PC-9 (cell line): Measurements from ENCODE around the gene BOC. TPM values are rescaled to one million over a fixed set of nuclear protein-coding genes. Genes with fewer than 3 reads are reported as not detected.

Experiments used
- BruUV-seq: library from RNA; stranded (reverse); fragments of 400-500 nt; replicated peaks from 2 replicates; lab custom pipeline; 2021; lab: Mats Ljungman, UMichigan
- CTCF ChIA-PET: fragments of 300-600 bp; sonication (Branson Sonifier 250); formaldehyde crosslinking; loops from one replicate; lab custom pipeline; 2022; ENCODE audit warnings: antibody characterized with exemption; lab: Charles Lee
- POLR2A ChIA-PET: fragments of 300-600 bp; sonication (Branson Sonifier 250); formaldehyde crosslinking; loops from one replicate; lab custom pipeline; 2022; ENCODE audit warnings: antibody characterized with exemption; ENCODE audit not compliant: unreplicated experiment; lab: Charles Lee
- DNase-seq, 2 experiments: peaks; one replicate each; pipeline versions ENCODE4 v3.0.0 to v3.0.0-alpha.2; 2015 to 2022; ENCODE audit warnings: mixed read lengths in 1 of 2
- H2AFZ ChIP-seq: fragments of 200-600 bp; sonication (generic); 2 replicates; pipeline ENCODE4 v1.8.1; 2017; ENCODE audit warnings: antibody characterized with exemption
- H3F3A ChIP-seq: fragments of 200-600 bp; sonication (generic); 2 replicates; pipeline ENCODE4 v1.8.1; 2017; ENCODE audit warnings: antibody characterized with exemption, mild to moderate bottlenecking, low read depth; ENCODE audit not compliant: insufficient read depth
- H3K27ac ChIP-seq: fragments of 200-600 bp; sonication (generic); 2 replicates; pipeline ENCODE4 v1.6.1; 2016; ENCODE audit warnings: mixed run types
- H3K27me3 ChIP-seq: fragments of 200-600 bp; sonication (generic); 2 replicates; pipeline ENCODE4 v1.6.1; 2016; ENCODE audit warnings: low read depth, mixed run types; ENCODE audit not compliant: insufficient read depth
- H3K36me3 ChIP-seq: fragments of 200-600 bp; sonication (generic); 2 replicates; pipeline ENCODE4 v1.6.1; 2016; ENCODE audit warnings: low read depth, mixed run types
- H3K4me1 ChIP-seq: fragments of 200-600 bp; sonication (generic); replicated peaks from 2 replicates; pipeline ENCODE4 v1.6.1; 2016; ENCODE audit warnings: mixed run types; ENCODE audit not compliant: insufficient read depth
- H3K4me2 ChIP-seq: fragments of 200-600 bp; sonication (generic); 2 replicates; pipeline ENCODE4 v1.6.1; 2017; ENCODE audit warnings: mixed run types
- H3K4me3 ChIP-seq: fragments of 200-600 bp; sonication (generic); 2 replicates; pipeline ENCODE4 v1.6.1; 2016; ENCODE audit warnings: mixed run types
- H3K79me2 ChIP-seq: fragments of 200-600 bp; sonication (generic); 2 replicates; pipeline ENCODE4 v1.6.1; 2017; ENCODE audit warnings: low read depth, mixed run types
- H3K9me2 ChIP-seq: fragments of 200-600 bp; sonication (generic); 2 replicates; pipeline ENCODE4 v1.8.1; 2017; ENCODE audit warnings: mild to moderate bottlenecking; ENCODE audit not compliant: insufficient read depth
- H3K9me3 ChIP-seq: fragments of 200-600 bp; sonication (generic); 2 replicates; pipeline ENCODE4 v1.8.1; 2016; ENCODE audit warnings: low read depth; ENCODE audit not compliant: insufficient read depth
- H4K20me1 ChIP-seq: fragments of 200-600 bp; sonication (generic); 2 replicates; pipeline ENCODE4 v1.8.1; 2017; ENCODE audit not compliant: insufficient read depth
- CTCF ChIP-seq: fragments of 200-600 bp; sonication (generic); conservative IDR thresholded peaks from 2 replicates; pipeline ENCODE4 v1.6.1; 2017; ENCODE audit warnings: mixed run types, antibody characterized with exemption, mild to moderate bottlenecking, moderate library complexity
- EZH2 ChIP-seq: fragments of 200-600 bp; sonication (generic); IDR thresholded peaks from 2 replicates; pipeline ENCODE4 v1.8.0; 2017; ENCODE audit warnings: antibody characterized with exemption, low read depth
- intact Hi-C: fragments of 100-400 bp; cut with micrococcal nuclease; formaldehyde crosslinking; loops from one replicate; pipeline ENCODE4 v1.10.0; 2022; ENCODE audit not compliant: unreplicated experiment
- total RNA-seq: library from RNA; stranded (reverse); gene quantifications from 2 replicates; pipeline ENCODE4 v1.2.3, GENCODE V29; 2021

Gene BOC
- total RNA-seq, 1 experiment from 2014 or later, result 3.0 TPM

- no peaks in the 10 kb centered on the region for H3K9me3 ChIP-seq
- BruUV-seq, result no TSS peak
- intact Hi-C loops, result no loop called here
- no peaks in the 10 kb centered on the region for H3K79me2 ChIP-seq
- H4K20me1 ChIP-seq, result no peaks in the 10 kb centered on the region
- no peak for DNase-seq
- H3K4me3 ChIP-seq, result no peak overlapping the region
- no peaks in the 10 kb centered on the region for H3K9me2 ChIP-seq
- H3K27ac ChIP-seq, result no peak overlapping the region
- no peak overlapping the region for H2AFZ ChIP-seq
- H3K4me2 ChIP-seq, result no peak overlapping the region
- no peaks in the 10 kb centered on the region for H3K36me3 ChIP-seq
- H3K4me1 ChIP-seq, result no peaks in the 10 kb centered on the region
- ChIA-PET POLR2A (no interaction called here), CTCF (no interaction called here)
- H3F3A ChIP-seq, result no peaks in the 10 kb centered on the region
- no peaks in the 10 kb centered on the region; the same call in 1 of the 2 replicates for H3K27me3 ChIP-seq
- no peak for TF ChIP-seq CTCF
- TF ChIP-seq EZH2, result no peak
Observed at GRCh38 chr3:113259196-113259595, 47.8 kb downstream of the BOC start.

- BruUV-seq, result no TSS peak
- Histone ChIP-seq H3K9me3 (no peaks in the 10 kb centered on the region), H3K9me2 (no peaks in the 10 kb centered on the region), H3K4me1 (no peaks in the 10 kb centered on the region), H3F3A (no peaks in the 10 kb centered on the region), H3K4me3 (no peak overlapping the region), H3K27ac (no peak overlapping the region), H3K36me3 (no peaks in the 10 kb centered on the region), H3K27me3 (no peaks in the 10 kb centered on the region; the same call in 1 of the 2 replicates), H4K20me1 (no peaks in the 10 kb centered on the region), H3K79me2 (no peaks in the 10 kb centered on the region), H2AFZ (no peak overlapping the region), H3K4me2 (no peak overlapping the region)
- POLR2A ChIA-PET, result no interaction called here
- TF ChIP-seq EZH2, result no peak
- no peak for TF ChIP-seq CTCF
- DNase-seq, result no peak
- intact Hi-C loops, result no loop called here
- CTCF ChIA-PET, result no interaction called here
Observed at GRCh38 chr3:113261063-113261625, 49.8 kb downstream of the BOC start.

GRCh38 chr3:113261626-113262303, 50.4 kb downstream of the BOC start:
- no TSS peak for BruUV-seq
- no peaks in the 10 kb centered on the region for H3K9me2 ChIP-seq
- H3K27ac ChIP-seq, result no peak overlapping the region
- no peaks in the 10 kb centered on the region for H3K79me2 ChIP-seq
- no peak overlapping the region for H3K4me2 ChIP-seq
- H3K4me1 ChIP-seq, result no peaks in the 10 kb centered on the region
- CTCF ChIA-PET, result no interaction called here
- POLR2A ChIA-PET, result no interaction called here
- no peaks in the 10 kb centered on the region for H4K20me1 ChIP-seq
- no peaks in the 10 kb centered on the region for H3F3A ChIP-seq
- H3K36me3 ChIP-seq, result no peaks in the 10 kb centered on the region
- H2AFZ ChIP-seq, result no peak overlapping the region
- no peak overlapping the region for H3K4me3 ChIP-seq
- no peak for DNase-seq
- TF ChIP-seq EZH2, result no peak
- no peak for TF ChIP-seq CTCF
- intact Hi-C loops, result no loop called here
- no peaks in the 10 kb centered on the region for H3K9me3 ChIP-seq
- H3K27me3 ChIP-seq, result no peaks in the 10 kb centered on the region; the same call in 1 of the 2 replicates
